Middle frontal gyrus (tissue), 1 donor: Measurements from ENCODE around the gene CCT5.

ENCODE experiments used
- DNase-seq: peaks from one replicate; pipeline ENCODE4 v3.0.0-alpha.2; 2015; ENCODE audit warnings: low spot score; ENCODE audit errors: extremely low spot score

CCT5 gene

DNA sequence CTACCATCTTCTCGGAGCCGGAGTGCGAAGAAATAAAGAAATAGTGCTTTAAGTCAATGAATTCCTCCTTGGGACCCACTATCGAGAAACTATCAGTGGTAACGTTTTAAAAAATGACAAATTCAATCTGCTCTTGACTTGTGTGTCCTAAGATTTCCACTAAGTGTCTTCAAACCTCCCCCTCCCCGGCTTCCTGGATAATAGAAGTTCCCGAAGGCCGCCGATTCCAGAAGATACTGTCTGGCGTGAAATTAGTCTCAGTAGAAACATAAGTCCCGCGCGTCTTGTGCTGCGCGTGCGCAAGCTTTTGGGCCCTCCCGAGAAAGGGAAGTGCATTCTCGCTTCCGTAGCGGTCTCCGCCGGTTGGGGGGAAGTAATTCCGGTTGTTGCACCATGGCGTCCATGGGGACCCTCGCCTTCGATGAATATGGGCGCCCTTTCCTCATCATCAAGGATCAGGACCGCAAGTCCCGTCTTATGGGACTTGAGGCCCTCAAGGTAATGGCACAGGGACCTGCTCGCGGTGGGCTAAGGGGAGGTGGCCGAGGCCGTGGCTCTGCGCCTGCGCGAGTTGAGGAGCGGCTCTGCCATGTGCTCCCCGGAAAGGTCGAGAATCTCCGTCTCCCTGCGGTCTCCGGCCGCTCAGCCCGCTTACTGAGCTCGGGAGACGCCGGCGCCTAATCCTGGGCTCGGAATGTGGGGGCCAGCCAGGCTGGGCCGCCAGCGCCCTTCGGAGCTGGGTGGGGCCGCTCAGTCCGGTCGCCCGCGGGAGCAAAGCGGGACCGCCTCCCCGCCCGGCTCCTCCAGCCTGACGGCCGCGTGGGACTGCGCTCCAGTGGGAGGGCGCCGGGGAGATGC, at the start of gene CCT5:
TSS of gene CCT5 (plus strand) at position 333 of the 858 bp plus-strand sequence. CDS start at position 394, 61 bp downstream.
- DNase-seq = peak; percentile 93

DNA sequence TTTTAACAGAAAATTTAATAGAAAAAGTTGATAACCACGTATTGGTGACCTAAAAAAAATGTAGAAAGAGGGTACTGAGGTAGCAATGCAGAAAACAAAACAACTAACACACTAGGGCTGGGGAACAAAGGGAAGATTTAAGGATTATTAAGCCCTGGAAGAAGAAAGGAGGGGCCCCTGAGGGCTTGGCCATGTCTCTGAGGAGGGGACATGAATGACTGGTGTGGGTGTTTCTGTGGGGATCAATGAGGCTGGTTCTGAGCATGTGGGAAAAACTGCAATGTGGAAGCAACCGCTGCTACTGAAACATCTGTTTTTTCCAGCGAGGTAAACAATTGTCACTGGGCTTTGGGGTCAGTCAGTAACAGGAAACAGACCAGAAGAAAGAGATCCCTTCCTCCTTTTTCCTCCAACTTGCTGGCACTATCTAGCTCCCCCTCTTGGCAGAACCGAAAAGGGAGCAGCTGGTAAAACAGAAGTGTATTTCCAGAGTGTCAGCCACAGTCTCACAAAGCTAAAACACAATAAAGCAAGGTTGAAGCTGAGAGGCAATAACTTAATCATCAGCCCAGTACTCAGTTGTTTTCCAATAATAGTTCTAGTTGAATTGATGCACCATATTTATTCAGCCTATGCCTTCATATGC, 48.7 kb upstream of the CCT5 start:
- no peak for DNase-seq

- DNase-seq = no peak
Observed at GRCh38 chr5:10202089-10202910, 47.8 kb upstream of the CCT5 start.

GRCh38 chr5:10209004-10209403, 41.1 kb upstream of the CCT5 start:
- DNase-seq = no peak

GRCh38 chr5:10213316-10213715, 36.8 kb upstream of the CCT5 start:
- DNase-seq = no peak

GRCh38 chr5:10214041-10214440, 36.0 kb upstream of the CCT5 start:
- DNase-seq = no peak

DNA sequence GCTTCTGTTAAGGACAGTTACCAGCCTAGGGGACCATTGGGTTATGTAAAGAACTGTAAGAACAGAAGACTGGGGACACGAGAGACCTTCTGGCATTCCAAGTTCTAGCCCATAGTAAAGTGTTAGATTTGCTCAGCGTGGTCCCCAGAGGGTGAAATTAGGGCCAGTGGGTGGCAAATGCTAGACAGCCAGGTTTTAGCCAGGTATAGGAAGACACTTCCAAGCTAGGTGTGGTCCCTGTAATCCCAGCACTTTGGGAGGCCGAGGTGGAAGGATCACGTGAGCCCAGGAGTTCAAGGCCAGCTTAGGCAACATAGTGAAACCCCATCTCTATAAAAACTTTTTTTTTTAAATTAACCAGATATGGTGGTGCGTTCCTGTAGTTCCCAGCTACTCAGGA, 34.7 kb upstream of the CCT5 start:
- no peak for DNase-seq

DNA sequence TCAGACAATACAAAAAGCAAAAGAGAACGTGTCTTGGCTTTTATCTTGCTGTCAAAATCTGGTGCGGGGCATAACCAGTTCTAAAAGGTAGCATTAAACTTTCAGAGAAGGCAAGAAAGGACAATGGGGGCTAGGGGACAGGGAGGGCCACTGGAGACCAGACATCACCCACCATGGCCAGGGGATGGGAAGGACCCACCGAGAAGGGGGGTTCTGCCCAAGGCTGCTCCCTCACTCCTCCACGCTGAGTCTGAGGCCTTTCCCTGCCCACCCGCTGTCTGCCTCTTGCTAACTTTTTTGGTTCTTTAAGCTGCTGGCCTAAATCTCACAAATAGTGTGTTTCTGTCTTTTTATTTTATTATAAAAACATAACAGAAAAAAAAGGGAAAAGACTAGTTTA, 34.0 kb upstream of the CCT5 start:
- no peak for DNase-seq

- DNase-seq = no peak
Observed at GRCh38 chr5:10218658-10219057, 31.4 kb upstream of the CCT5 start.

- no peak for DNase-seq
Observed at GRCh38 chr5:10219068-10219467, 31.0 kb upstream of the CCT5 start.

DNA sequence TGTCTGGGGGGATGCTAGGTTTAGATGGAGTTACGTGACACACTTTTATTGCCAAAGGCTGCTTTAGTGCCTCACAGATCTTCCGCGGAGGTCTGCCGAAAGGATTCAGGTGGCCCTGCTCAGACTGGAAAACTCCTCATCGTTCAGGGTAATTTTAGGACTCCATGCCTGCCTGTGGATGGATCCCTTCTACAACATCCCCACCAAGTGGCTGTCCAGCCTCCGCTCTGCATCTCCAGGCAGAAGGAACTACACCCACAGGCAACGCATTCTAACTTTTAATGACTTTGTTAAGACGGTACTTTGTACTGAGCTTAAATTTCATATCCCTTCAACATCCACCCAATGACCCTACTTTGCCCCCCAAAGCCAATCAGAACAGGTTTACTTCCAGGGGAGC, 29.8 kb upstream of the CCT5 start:
- no peak for DNase-seq

- DNase-seq = no peak
Observed at GRCh38 chr5:10222326-10222725, 27.8 kb upstream of the CCT5 start.

DNA sequence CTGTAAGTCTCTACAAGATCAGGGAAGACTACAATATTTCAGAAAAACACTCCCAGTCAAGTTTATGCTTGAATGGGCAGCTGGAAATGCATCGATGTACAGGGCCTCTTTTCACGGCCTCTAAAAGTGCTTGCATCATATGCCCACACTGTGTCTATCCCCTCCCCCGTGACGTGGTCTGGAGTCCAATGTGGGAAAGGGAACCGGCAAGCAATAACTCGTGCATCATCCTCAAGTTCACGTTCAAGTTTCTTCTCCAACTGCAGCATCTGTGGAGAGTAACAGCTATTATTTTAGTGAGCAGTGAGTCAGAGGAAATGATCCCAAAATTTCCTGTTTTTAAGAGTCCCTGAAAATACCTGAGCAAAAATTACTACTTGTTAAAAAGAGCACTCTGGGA, 22.7 kb upstream of the CCT5 start:
- DNase-seq = no peak

- DNase-seq = no peak
Observed at GRCh38 chr5:10228288-10228687, 21.8 kb upstream of the CCT5 start.

GRCh38 chr5:10229306-10230048, 20.6 kb upstream of the CCT5 start:
- DNase-seq = no peak

DNA sequence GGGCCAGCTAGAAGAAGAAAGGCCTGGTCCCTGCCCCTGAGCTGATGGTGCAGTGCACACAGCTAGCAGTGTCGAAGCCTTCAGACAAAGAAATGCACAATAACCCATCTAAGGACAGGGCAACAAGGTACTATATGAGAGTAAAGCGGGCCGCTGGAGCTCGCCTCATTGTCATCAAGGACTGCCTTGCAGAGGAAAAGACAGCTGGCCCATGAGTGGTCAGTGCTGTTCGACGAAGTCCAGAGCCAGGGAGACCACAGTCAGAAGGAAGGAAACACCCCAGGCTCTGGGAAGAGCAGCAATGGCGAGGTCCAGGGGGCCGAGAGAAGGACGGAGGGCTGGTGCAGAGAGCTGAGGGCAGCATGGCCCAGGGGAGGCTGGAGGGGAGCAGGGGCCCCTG, 17.7 kb upstream of the CCT5 start:
- DNase-seq = no peak

GRCh38 chr5:10233011-10233410, 17.1 kb upstream of the CCT5 start:
- no peak for DNase-seq

- no peak for DNase-seq
Observed at GRCh38 chr5:10233505-10233904, 16.6 kb upstream of the CCT5 start.

GRCh38 chr5:10235350-10235749, 14.7 kb upstream of the CCT5 start:
- no peak for DNase-seq

- DNase-seq = no peak
Observed at GRCh38 chr5:10243660-10244240, 6.3 kb upstream of the CCT5 start.
